ENCODE results near the gene CES2.
A peak's percentile ranks its signal among the peaks of the same experiment; 100 is the strongest.
"Not testable (repeated sequence)": the region's sequence is repeated elsewhere in the genome, so short reads cannot be mapped to it uniquely, and the experiment has no call there.

CES2 gene

GRCh38 chr16:66935314-66936011, at the start of gene CES2:
TSS of gene CES2 (plus strand) at chr16:66935516. CDS start at chr16:66935636, 120 bp downstream.
- DNase-seq: no peak

GRCh38 chr16:66886321-66886720, 49.0 kb upstream of the CES2 start:
- DNase-seq: no peak

DNA sequence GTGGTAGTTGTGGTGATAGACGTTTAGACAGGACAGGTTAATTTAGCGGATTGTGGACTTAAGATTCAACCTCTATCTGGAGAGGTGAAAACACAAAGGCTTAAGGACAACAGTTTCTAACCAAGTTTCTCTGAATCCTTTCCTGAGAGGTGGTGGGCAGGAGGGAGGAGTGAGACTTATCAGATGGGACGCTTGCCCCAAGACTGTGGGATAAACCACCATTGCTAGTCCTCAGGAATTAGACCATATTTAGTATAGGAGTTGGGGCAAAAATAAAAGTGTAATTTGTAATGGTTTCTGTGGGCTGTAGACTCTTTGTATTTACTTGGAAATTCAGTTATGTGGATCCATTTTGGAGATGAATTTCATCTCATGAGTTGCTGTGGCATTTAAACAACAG, 48.4 kb upstream of the CES2 start:
- DNase-seq: no peak

GRCh38 chr16:66888647-66889615, 46.4 kb upstream of the CES2 start:
- no peak for DNase-seq

DNA sequence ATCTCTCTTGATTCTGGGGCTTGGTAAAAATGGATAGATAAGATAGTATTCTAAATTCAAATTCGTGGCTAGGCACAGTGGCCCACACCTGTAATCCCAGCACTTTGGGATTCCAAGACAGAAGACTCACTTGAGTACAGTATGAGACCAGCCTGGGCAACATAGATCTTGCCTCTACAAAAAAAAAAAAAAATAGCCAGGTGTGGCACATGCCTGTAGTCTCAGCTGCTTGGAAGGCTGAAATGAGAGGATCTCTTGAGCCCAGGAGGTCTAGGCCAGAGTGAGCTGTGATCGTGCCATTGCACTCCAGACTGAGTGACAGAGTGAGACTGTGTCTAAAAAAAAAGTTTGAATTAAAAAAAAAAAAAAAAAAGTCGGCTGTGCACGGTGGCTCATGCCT, 45.7 kb upstream of the CES2 start:
- DNase-seq: no peak

DNA sequence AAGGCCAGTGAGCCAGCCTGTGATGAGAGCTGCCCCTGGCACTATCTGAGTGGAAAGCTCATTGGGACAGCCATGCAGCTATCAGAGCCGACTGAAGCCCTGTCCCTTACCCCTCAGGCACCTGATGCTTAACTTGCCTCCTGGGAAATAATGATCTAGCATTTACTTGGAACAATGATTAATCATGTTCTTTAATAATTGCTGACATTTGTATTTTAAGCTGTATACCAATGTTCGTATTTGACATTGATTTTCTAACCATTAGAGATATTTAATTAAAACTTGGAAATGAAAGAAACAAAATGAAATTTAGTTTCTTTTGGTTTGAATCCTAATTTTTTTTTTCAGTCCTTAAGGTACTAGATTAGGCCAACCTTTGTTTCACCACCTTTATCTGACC, 44.5 kb upstream of the CES2 start:
- DNase-seq: no peak

GRCh38 chr16:66891360-66891759, 44.0 kb upstream of the CES2 start:
- no peak for DNase-seq

DNA sequence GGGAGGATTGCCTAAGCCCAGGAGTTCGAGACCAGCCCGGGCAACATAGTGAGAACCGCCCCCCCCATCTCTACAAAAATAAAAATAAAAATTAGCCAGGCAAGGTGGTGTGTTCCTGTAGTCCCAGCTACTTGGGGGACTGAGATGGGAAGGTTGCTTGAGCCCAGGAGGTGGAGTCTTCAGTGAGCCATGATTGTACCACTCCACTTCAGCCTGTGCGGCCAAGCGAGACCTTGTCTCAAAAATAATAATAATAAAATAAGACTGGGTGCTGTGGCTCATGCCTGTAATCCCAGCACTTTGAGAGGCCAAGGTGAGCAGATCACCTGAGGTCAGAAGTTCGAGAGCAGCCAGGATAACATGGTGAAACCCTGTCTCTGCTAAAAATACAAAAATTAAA, 43.5 kb upstream of the CES2 start:
- no peak for DNase-seq

GRCh38 chr16:66894055-66894454, 41.3 kb upstream of the CES2 start:
- DNase-seq: no peak

DNA sequence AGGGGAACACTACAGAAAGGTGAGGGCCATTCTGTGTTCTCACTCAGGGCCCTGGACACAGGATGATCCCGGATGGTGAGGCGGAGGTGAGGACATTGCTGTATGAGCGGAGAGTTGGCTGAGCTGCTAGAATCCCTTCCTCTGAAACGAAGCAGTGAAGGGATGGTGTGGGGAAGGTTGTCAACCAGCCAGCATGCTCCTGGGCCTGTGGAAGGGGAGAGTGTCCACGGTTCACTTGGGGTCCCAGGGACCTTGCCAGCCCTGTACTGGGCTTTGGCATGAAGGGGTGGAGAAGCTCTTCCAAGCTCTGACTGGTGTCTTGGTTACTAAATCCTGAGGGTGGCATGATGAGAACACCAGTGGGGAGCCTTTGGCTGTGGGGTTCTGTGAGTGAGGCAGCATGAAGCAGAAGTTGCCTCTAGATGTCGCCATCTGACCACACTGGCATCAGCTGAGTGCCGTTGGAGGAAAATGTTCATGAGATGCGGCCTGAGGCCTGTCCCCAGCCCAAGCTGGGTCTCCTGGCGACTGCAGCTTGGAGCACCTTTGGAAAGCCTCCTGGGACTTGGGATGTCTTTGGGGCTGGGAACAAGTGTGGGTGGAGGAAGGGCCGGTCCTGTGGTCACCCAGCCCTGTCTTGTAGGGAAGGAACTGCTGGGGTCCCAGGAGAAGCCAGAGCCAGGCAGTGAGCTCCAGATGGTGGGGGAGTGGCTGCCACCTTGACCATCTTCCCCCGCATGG, 40.2 kb upstream of the CES2 start:
- peak; percentile 50 to 57 for DNase-seq

DNA sequence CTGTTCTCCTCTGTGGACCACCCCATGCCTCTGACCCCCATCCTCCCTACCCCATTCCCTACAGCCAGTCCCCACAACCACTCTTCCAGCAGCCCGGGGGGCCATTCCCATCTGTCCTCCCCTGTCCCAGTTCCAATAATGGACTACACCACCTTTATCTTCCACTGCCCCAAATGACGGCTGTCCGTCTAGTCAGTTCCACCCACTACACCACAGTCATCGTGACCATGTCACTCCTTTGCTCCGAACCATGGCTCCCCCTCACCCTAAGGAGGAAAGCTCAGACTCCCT, 39.7 kb upstream of the CES2 start:
- no peak for DNase-seq

DNA sequence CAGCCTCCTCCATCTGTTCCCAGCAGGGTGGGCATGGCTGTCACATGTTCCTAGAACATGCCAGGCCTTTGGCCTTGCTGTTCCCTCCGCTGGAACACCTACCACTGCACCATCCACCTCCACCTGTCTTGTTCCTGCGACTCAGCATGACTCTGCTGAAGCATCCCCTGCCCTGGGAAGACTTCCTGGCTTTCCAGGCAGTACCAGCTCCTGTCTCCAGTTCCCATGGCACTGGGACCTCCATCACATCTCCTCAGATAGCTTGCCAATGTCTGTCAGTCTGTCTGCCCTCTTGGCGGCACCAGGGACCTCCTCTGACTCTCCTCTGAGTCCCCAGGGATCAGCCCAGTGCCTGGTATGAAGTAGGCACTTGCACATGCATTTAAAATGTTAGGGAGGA, 39.3 kb upstream of the CES2 start:
- no peak for DNase-seq

DNA sequence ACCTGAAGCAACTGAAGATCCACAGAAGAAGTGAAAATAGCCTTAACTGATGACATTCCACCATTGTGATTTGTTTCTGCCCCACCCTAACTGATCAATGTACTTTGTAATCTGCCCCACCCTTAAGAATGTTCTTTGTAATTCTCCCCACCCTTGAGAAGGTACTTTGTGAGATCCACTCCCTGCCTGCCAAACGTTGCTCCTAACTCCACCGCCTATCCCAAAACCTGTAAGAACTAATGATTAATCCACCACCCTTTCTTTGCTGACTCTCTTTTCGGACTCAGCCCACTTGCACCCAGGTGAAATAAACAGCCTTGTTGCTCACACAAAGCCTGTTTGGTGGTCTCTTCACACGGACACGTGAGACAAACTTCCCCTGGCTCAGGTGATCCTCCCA, 38.6 kb upstream of the CES2 start:
- not testable (repeated sequence) for DNase-seq

DNA sequence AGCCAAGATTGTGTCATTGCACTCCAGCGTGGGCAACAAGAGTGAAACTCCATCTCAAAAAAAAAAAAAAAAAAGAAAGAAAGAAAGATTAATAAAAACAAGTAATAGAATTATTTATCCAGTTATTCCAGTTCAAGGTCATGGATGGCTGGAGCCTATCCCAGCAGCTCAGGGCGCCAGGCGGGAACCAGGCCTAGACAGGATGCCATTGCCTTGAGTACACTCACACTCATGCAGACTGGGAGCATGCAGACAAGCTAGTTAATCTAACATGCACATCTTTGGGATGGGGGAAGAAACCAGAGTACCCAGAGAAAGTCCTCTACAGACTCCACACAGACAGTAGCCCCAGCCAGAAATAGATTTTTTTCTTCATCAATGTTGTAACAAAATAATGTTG, 37.1 kb upstream of the CES2 start:
- no peak for DNase-seq

- DNase-seq: no peak
These were observed 36.4 kb upstream of the CES2 start for GRCh38 chr16:66898933-66899309.

GRCh38 chr16:66899310-66899944, 35.9 kb upstream of the CES2 start:
- no peak for DNase-seq

GRCh38 chr16:66899945-66900710, 35.2 kb upstream of the CES2 start:
- no peak for DNase-seq

DNA sequence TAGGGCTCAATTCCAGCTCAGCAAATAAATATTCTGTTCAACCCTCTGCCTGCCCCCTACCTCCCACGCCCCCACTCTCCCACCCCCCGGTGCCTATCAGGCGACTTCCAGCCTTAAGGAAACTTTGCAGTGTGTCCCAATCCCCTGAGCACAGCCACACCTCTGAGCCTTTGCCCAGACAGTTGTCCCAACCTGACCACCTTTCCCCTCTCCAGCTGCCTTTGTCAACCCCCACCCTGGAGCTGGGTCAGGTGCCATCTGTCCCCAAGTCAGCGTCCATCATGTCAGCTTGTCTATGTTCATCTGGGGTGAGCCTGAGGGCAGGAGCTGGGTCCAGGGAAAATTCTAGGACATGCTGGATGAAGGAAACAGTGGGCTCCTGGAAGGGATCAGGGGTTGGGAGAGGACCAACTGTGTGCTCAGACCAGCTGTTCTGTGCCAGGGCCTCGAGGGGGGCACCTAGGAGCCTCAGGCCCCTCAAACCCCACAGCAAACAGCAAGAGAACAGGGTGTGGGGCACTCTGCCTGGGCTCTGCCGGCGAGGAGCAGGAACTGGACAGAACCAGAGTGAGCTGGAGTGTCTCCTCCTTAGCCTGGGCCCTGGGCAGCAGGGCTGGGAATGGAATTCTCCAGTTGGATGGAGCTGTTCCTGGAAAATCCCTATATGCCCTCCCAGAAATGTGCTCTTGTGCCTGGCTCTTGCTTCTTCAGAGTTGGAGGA, 34.4 kb upstream of the CES2 start:
- no peak for DNase-seq

DNA sequence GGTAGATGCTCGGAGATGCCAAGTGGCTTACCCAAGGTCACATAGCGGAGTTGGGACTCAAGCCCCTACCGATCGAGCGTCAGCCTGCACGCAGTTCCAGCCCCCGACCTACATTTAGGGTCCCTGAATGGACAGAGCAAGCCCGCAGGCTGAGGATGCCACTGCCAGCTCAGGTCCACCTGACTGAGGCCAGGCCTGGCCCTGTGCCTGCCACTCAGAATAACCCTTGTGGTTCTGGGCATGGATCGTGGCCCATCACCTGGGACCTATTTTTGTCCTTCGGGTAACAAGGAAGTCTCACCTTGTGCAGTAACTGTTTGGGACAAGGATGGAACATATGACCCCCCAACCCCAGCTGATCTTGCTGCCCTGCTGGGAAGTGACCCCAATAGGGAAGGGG, 33.7 kb upstream of the CES2 start:
- no peak for DNase-seq

- no peak for DNase-seq
These were observed 32.4 kb upstream of the CES2 start for GRCh38 chr16:66902648-66903543.

Measured in hippocampal formation (tissue), 2 donors.